Glutamatergic neuron (in vitro differentiated cells): ENCODE measurements around the gene MYO6. TPM values are rescaled to one million over a fixed set of nuclear protein-coding genes. Genes with fewer than 3 reads are reported as not detected.

Source experiments
- DNase-seq: peaks from one replicate; pipeline ENCODE4 v3.0.0; 2022
- H3K27ac Mint-ChIP-seq: one replicate; pipeline ENCODE4 v1.8.0; 2020; ENCODE audit warnings: mild to moderate bottlenecking, mixed read lengths, inconsistent platforms; ENCODE audit not compliant: unreplicated experiment
- H3K27me3 Mint-ChIP-seq: one replicate; pipeline ENCODE4 v1.8.0; 2020; ENCODE audit warnings: mild to moderate bottlenecking, moderate library complexity, mixed read lengths, inconsistent platforms; ENCODE audit not compliant: unreplicated experiment
- H3K36me3 Mint-ChIP-seq: one replicate; pipeline ENCODE4 v1.8.0; 2020; ENCODE audit warnings: mild to moderate bottlenecking, mixed read lengths, inconsistent platforms; ENCODE audit not compliant: unreplicated experiment
- H3K4me1 Mint-ChIP-seq: one replicate; pipeline ENCODE4 v1.8.0; 2020; ENCODE audit warnings: mild to moderate bottlenecking, low read depth, mixed read lengths, inconsistent platforms; ENCODE audit not compliant: unreplicated experiment
- H3K4me3 Mint-ChIP-seq: one replicate; pipeline ENCODE4 v1.8.0; 2020; ENCODE audit warnings: mild to moderate bottlenecking, mixed read lengths, inconsistent platforms; ENCODE audit not compliant: unreplicated experiment
- H3K9me3 Mint-ChIP-seq: one replicate; pipeline ENCODE4 v1.8.0; 2020; ENCODE audit warnings: mild to moderate bottlenecking, moderate library complexity, mixed read lengths, inconsistent platforms; ENCODE audit not compliant: unreplicated experiment
- CTCF ChIP-seq: fragments of 200-600 bp; sonication (generic); IDR thresholded peaks from one replicate; pipeline ENCODE4 v1.5.0; 2021; ENCODE audit not compliant: partially characterized antibody, unreplicated experiment
- total RNA-seq: library from RNA; stranded (reverse); fragmentation: NEBNext Ultra II Directional; extraction: Animal tissue kit (Norgen Biotek cat#: 25700); gene quantifications from one replicate; pipeline ENCODE4 v1.2.1, GENCODE V29; 2021; ENCODE audit not compliant: unreplicated experiment

The MYO6 gene
- total RNA-seq, 1 donor from 2014 or later = 72.2 TPM

- H3K27ac Mint-ChIP-seq = no peak overlapping the region
Observed at GRCh38 chr6:75752365-75752764, 3.3 kb downstream of the MYO6 start.

GRCh38 chr6:75755704-75756103, 6.7 kb downstream of the MYO6 start:
- H3K36me3 Mint-ChIP-seq = no peaks in the 10 kb centered on the region

More at GRCh38 chr6:75752365-75752764, 3.3 kb downstream of the MYO6 start:
- no peak for DNase-seq
- Mint-ChIP-seq H3K27me3 (no peaks in the 10 kb centered on the region), H3K4me1 (no peaks in the 10 kb centered on the region), H3K4me3 (no peak overlapping the region), H3K36me3 (no peaks in the 10 kb centered on the region), H3K9me3 (peaks cover 2% of the 10 kb centered on the region)
- no peak for TF ChIP-seq CTCF

GRCh38 chr6:75757295-75757694, 8.3 kb downstream of the MYO6 start:
- no peak for TF ChIP-seq CTCF
- Mint-ChIP-seq H3K4me3 (no peak overlapping the region), H3K4me1 (peaks cover 5% of the 10 kb centered on the region), H3K27me3 (no peaks in the 10 kb centered on the region), H3K27ac (no peak overlapping the region), H3K9me3 (peaks cover 2% of the 10 kb centered on the region), H3K36me3 (no peaks in the 10 kb centered on the region)
- no peak for DNase-seq

More at GRCh38 chr6:75755704-75756103, 6.7 kb downstream of the MYO6 start:
- TF ChIP-seq CTCF = no peak
- Mint-ChIP-seq H3K27ac (no peak overlapping the region), H3K27me3 (no peaks in the 10 kb centered on the region), H3K4me3 (no peak overlapping the region), H3K4me1 (no peaks in the 10 kb centered on the region), H3K9me3 (peaks cover 2% of the 10 kb centered on the region)
- DNase-seq = no peak

- Mint-ChIP-seq H3K27me3 (no peaks in the 10 kb centered on the region), H3K4me3 (no peak overlapping the region), H3K9me3 (peaks cover 2% of the 10 kb centered on the region), H3K36me3 (no peaks in the 10 kb centered on the region), H3K27ac (no peak overlapping the region), H3K4me1 (peaks cover 5% of the 10 kb centered on the region)
- no peak for DNase-seq
- no peak for TF ChIP-seq CTCF
Observed at GRCh38 chr6:75758061-75758460, 9.0 kb downstream of the MYO6 start.

GRCh38 chr6:75759207-75759606, 10.2 kb downstream of the MYO6 start:
- peaks cover 4% of the 10 kb centered on the region for H3K36me3 Mint-ChIP-seq
- no peaks in the 10 kb centered on the region for H3K27me3 Mint-ChIP-seq
- no peak for TF ChIP-seq CTCF
- no peak overlapping the region for H3K4me3 Mint-ChIP-seq
- DNase-seq = no peak
- H3K4me1 Mint-ChIP-seq = peaks cover 5% of the 10 kb centered on the region
- H3K9me3 Mint-ChIP-seq = peaks cover 2% of the 10 kb centered on the region
- H3K27ac Mint-ChIP-seq = no peak overlapping the region
